GM20000 (cell line): ENCODE results near the gene HAUS7.
A peak's percentile ranks its signal among the peaks of the same experiment; 100 is the strongest.

Experiments
- DNase-seq: peaks from one replicate; pipeline ENCODE4 v3.0.0; 2012; ENCODE audit warnings: low spot score
- TF ChIP-seq, protein P1 (sequence below): IDR thresholded peaks from 2 replicates; pipeline ENCODE4 v1.5.1; 2012; ENCODE audit warnings: mild to moderate bottlenecking, control low read depth; ENCODE audit errors: extremely low read depth, missing control alignments

Gene HAUS7

GRCh38 chrX:153471663-153472280 lies 1.4 kb upstream of the HAUS7 start:
- TF ChIP-seq, protein P1, sequence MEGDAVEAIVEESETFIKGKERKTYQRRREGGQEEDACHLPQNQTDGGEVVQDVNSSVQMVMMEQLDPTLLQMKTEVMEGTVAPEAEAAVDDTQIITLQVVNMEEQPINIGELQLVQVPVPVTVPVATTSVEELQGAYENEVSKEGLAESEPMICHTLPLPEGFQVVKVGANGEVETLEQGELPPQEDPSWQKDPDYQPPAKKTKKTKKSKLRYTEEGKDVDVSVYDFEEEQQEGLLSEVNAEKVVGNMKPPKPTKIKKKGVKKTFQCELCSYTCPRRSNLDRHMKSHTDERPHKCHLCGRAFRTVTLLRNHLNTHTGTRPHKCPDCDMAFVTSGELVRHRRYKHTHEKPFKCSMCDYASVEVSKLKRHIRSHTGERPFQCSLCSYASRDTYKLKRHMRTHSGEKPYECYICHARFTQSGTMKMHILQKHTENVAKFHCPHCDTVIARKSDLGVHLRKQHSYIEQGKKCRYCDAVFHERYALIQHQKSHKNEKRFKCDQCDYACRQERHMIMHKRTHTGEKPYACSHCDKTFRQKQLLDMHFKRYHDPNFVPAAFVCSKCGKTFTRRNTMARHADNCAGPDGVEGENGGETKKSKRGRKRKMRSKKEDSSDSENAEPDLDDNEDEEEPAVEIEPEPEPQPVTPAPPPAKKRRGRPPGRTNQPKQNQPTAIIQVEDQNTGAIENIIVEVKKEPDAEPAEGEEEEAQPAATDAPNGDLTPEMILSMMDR: no peak
- no peak for DNase-seq

DNA sequence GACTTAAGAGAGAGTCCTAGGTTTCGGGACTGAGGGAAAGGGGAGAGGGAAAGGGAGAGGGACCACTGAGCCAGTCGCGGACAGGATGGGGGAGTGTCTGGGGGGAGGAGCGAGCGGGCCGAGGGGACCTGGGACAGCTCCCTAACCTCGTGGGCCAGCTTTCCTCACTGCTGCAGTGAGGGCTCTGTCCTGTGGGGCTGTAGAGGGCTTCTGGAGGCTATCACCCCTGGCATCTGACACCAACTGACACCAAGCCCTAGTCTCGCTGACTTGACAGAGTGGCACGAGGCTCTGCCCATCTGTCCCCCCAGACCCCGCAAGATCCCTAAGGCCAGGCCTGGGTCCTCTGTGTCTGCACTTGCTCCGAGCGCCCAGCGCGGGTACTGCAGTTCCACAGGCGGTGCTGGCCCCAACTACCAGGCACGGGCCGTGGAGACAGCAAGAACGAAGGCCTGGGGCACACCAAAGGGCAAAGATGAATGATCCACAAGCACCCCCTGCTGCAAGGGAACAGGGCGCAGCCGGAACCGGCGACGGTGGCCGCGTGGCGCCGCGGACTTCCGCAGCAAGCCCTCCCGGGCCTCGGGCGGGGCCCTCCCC lies 465 bp downstream of the HAUS7 start:
- TF ChIP-seq, protein P1: no peak

GRCh38 chrX:153468008-153468580 lies 2.3 kb downstream of the HAUS7 start:
- no peak for DNase-seq
- TF ChIP-seq, protein P1: no peak

More for the DNA sequence above, 465 bp downstream of the HAUS7 start:
- DNase-seq: peak; percentile 45

GRCh38 chrX:153465691-153466380 lies 4.5 kb downstream of the HAUS7 start:
- TF ChIP-seq, protein P1: no peak
- no peak for DNase-seq

- no peak for DNase-seq
- TF ChIP-seq, protein P1: no peak
Observed at GRCh38 chrX:153464116-153464515, 6.3 kb downstream of the HAUS7 start.

DNA sequence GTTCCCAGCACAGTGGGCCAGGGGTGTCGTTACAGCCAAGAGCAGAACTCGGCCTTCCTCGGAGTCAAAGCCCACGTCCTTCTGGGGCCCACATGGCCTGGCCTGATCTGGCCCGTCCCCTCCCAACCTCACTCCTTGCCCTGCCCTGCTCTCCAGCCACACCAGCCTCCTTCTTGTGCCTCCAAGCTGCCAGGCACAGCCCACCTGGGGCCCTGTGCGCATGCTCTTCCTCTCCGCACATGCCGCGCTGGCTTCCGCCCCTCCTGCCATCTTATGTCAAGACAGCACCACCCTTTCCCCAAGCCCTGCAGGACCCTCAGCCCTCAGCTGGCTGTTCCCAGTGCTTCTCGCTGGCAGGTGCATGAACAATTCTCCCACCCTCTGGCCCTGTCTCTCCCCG lies 6.8 kb downstream of the HAUS7 start:
- DNase-seq: no peak

More for the DNA sequence above, 6.8 kb downstream of the HAUS7 start:
- TF ChIP-seq, protein P1: no peak
